Esophagus muscularis mucosa (tissue), 4 donors: ENCODE results near the gene NCOR1.

Experiments used
- CTCF ChIP-seq, 3 experiments: fragments of 200-600 bp in 2 of 3; fragments of 450-650 bp in 1 of 3; sonication (generic) in 2 of 3; IDR thresholded peaks; one replicate each; pipeline ENCODE4 v1.5.1; 2017 to 2019; ENCODE audit warnings: antibody characterized with exemption in 3 of 3, mild to moderate bottlenecking in 2 of 3, moderate library complexity in 1 of 3
- EP300 ChIP-seq: sonication (generic); formaldehyde crosslinking; IDR thresholded peaks from one replicate; pipeline ENCODE4 v1.6.1; 2017; ENCODE audit warnings: antibody characterized with exemption
- POLR2A ChIP-seq: fragments of 450-650 bp; IDR thresholded peaks from one replicate; pipeline ENCODE4 v1.6.1; 2017; ENCODE audit warnings: antibody characterized with exemption, moderate library complexity, mild to moderate bottlenecking, low read depth
- POLR2AphosphoS5 ChIP-seq, 2 donors: sonication (generic); formaldehyde crosslinking; IDR thresholded peaks; one replicate each; pipeline ENCODE4 v1.6.1; 2017; ENCODE audit warnings: antibody characterized with exemption in 2 of 2

GRCh38 chr17:16048811-16049449, 166.4 kb downstream of the NCOR1 start:
- TF ChIP-seq POLR2A (no peak), POLR2AphosphoS5 (IDR thresholded peaks at IDR 0.05) (no peak), EP300 (no peak), CTCF (IDR thresholded peaks at IDR 0.05) (no peak)
